ENCODE data around the gene RPN1.

Gene RPN1

GRCh38 chr3:128573707-128574162 is 76.9 kb downstream of the RPN1 start:
- Histone ChIP-seq H3K27me3 (replicated peaks; ENCODE audit: control insufficient read depth, insufficient read depth, low read length) (peaks cover 59% of the 10 kb centered on the region), H3K9ac (ENCODE audit: low read length) (no peak overlapping the region), H3K36me3 (ENCODE audit: control insufficient read depth, insufficient read depth, low read length, severe bottlenecking) (no peaks in the 10 kb centered on the region), H3K9me3 (ENCODE audit: control insufficient read depth, low read length) (no peaks in the 10 kb centered on the region), H3K4me3 (ENCODE audit: low read length) (no peak overlapping the region), H3K4me1 (ENCODE audit: control insufficient read depth, insufficient read depth, low read length) (no peaks in the 10 kb centered on the region)
- no peak for DNase-seq (ENCODE audit: low read depth)

DNA sequence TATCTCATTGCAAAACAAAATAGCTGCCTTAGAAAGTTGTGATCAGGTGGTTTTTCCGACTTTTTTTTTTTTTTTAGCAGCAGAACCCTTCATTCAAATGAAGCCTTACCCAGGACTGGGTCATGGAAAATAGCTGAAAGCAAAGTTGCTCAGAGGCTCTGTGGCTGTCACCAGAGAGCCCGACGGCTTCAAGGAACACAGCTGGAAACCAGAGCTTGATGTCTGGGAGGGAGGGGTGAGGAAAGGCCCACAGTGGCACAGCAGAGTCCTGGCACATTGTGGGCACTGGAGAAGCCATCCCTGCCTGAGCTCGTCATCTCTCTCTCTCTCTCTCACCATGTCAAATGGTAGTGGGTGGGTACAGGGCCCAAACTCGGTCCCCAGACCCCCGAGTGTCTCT is 77.5 kb downstream of the RPN1 start:
- H3K4me3 ChIP-seq (ENCODE audit: low read length) = no peak overlapping the region
- no peak for DNase-seq (ENCODE audit: low read depth)
- H3K9ac ChIP-seq (ENCODE audit: low read length) = no peak overlapping the region
- H3K4me1 ChIP-seq (ENCODE audit: control insufficient read depth, insufficient read depth, low read length) = no peaks in the 10 kb centered on the region
- H3K27me3 ChIP-seq (replicated peaks; ENCODE audit: control insufficient read depth, insufficient read depth, low read length) = peaks cover 61% of the 10 kb centered on the region
- H3K9me3 ChIP-seq (ENCODE audit: control insufficient read depth, low read length) = no peaks in the 10 kb centered on the region
- H3K36me3 ChIP-seq (ENCODE audit: control insufficient read depth, insufficient read depth, low read length, severe bottlenecking) = no peaks in the 10 kb centered on the region

DNA sequence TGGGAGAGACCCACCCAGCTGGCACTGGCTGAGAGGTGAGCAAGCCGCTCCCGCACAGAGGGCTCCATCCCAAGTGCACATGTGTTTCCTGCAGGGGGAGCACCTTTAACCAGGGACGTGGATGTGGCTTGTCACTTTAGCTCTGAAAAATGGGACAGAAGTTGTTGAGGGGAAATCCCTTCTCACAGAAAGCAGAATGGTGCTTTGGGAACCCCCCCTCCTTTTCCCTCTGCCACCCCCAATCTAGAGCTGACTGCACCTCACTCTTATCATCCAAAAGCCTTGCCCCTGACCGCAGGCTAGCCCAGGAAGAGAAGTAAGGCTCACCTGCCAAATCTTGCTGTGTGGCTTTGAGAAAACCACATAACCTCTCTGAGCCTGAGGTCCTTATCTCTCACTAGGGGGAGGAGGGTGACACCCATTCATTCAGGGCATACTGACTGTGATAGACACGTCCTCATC is 77.9 kb downstream of the RPN1 start:
- Histone ChIP-seq H3K4me3 (ENCODE audit: low read length) (no peak overlapping the region), H3K36me3 (ENCODE audit: control insufficient read depth, insufficient read depth, low read length, severe bottlenecking) (no peaks in the 10 kb centered on the region), H3K27me3 (replicated peaks; ENCODE audit: control insufficient read depth, insufficient read depth, low read length) (peaks cover 61% of the 10 kb centered on the region)

DNA sequence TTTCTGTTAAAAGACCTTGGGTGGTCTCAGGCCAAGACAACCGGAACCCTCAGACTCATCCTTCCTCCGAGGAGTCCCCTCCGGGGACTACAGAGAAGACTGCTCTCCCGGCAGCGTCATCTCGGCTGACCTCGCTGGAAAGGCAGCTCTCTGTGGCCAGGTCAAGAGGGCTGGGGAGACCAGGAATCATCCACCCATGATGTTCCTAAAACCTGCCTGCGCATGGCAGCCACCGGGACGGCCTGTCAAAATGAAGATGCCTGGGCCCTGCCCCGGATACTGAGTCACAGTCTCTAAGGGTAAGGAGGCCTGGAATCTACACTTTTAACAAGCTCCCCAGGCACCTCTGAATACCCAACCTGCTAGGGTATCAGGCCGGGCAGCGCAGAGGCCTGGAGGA is 78.6 kb downstream of the RPN1 start:
- no peaks in the 10 kb centered on the region for H3K36me3 ChIP-seq (ENCODE audit: control insufficient read depth, insufficient read depth, low read length, severe bottlenecking)
- no peak overlapping the region for H3K4me3 ChIP-seq (ENCODE audit: low read length)
- no peaks in the 10 kb centered on the region for H3K9me3 ChIP-seq (ENCODE audit: control insufficient read depth, low read length)
- H3K27me3 ChIP-seq (replicated peaks; ENCODE audit: control insufficient read depth, insufficient read depth, low read length) = peaks cover 60% of the 10 kb centered on the region
- no peak for DNase-seq (ENCODE audit: low read depth)
- no peaks in the 10 kb centered on the region for H3K4me1 ChIP-seq (ENCODE audit: control insufficient read depth, insufficient read depth, low read length)
- H3K9ac ChIP-seq (ENCODE audit: low read length) = no peak overlapping the region

More for the DNA sequence above, 77.9 kb downstream of the RPN1 start:
- no peaks in the 10 kb centered on the region for H3K4me1 ChIP-seq (ENCODE audit: control insufficient read depth, insufficient read depth, low read length)
- no peak overlapping the region for H3K9ac ChIP-seq (ENCODE audit: low read length)
- H3K9me3 ChIP-seq (ENCODE audit: control insufficient read depth, low read length) = no peaks in the 10 kb centered on the region
- DNase-seq (ENCODE audit: low read depth) = no peak

Data from adipocyte (in vitro differentiated cells).